ENCODE results near the gene ZNF296.

DNA sequence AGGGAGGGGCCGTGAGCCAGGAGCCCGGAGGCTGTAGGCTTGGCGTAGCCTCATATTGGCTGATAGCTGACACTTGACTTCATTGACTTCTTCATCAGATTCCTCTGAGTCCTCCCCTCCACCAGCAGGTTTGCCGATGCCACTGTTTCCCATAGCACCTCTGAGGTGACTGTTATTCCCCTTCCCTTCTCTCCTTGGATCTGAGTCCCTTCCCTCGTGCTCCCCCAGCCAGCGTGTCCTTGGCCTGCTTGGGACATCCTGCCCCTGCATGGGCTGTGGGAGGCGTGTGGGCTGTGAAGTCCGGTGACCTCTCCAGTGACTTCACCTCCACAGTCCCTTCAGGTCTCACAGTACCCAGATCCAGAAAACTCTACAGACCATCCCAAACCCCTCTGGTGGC is 25.5 kb upstream of the ZNF296 start:
- TF ChIP-seq, protein P1, sequence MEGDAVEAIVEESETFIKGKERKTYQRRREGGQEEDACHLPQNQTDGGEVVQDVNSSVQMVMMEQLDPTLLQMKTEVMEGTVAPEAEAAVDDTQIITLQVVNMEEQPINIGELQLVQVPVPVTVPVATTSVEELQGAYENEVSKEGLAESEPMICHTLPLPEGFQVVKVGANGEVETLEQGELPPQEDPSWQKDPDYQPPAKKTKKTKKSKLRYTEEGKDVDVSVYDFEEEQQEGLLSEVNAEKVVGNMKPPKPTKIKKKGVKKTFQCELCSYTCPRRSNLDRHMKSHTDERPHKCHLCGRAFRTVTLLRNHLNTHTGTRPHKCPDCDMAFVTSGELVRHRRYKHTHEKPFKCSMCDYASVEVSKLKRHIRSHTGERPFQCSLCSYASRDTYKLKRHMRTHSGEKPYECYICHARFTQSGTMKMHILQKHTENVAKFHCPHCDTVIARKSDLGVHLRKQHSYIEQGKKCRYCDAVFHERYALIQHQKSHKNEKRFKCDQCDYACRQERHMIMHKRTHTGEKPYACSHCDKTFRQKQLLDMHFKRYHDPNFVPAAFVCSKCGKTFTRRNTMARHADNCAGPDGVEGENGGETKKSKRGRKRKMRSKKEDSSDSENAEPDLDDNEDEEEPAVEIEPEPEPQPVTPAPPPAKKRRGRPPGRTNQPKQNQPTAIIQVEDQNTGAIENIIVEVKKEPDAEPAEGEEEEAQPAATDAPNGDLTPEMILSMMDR (IDR thresholded peaks at IDR 0.05): no peak
- no peak for TF ChIP-seq POLR2A (IDR thresholded peaks at IDR 0.05)
